ENCODE measurements around the gene ABCA2.
"Not testable (repeated sequence)": the region's sequence is repeated elsewhere in the genome, so short reads cannot be mapped to it uniquely, and the experiment has no call there.

Gene ABCA2

GRCh38 chr9:137064027-137064879 is 36.2 kb upstream of the ABCA2 start:
- DNase-seq (ENCODE audit: low read depth in 1 of 2, low spot score in 1 of 2) = peak; percentile 31 to 59

- no peak for DNase-seq (ENCODE audit: low read depth in 1 of 2, low spot score in 1 of 2)
Measured at GRCh38 chr9:137063311-137064026, 35.4 kb upstream of the ABCA2 start.

DNA sequence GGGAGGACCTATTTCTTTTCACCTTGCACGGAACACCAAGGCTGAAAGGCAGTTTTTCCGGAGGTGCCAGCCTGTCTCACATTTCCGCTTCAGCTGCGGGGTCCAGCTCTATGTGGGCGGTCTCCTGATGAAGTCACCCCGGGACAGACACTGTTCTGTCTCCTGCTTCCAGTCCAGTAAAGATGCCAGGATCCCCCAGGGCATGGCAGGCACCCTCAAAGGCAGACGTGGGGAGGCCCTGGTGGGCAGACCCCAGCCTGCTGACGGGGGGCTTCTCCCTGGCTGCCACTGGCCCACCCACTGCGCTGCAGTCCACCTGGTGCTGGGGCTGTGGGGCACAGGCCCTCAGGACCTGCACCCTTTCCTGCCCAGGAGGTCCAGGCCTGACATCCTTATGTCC is 34.8 kb upstream of the ABCA2 start:
- DNase-seq (ENCODE audit: low read depth in 1 of 2, low spot score in 1 of 2) = not testable (repeated sequence)

- no peak for DNase-seq (ENCODE audit: low read depth in 1 of 2, low spot score in 1 of 2)
Measured at GRCh38 chr9:137062384-137062783, 34.3 kb upstream of the ABCA2 start.

GRCh38 chr9:137058521-137059234 is 30.6 kb upstream of the ABCA2 start:
- no peak for DNase-seq (ENCODE audit: low read depth in 1 of 2, low spot score in 1 of 2)

- DNase-seq (ENCODE audit: low read depth in 1 of 2, low spot score in 1 of 2) = no peak
Measured at GRCh38 chr9:137057545-137057944, 29.5 kb upstream of the ABCA2 start.

- no peak for DNase-seq (ENCODE audit: low read depth in 1 of 2, low spot score in 1 of 2)
Measured at GRCh38 chr9:137056739-137057415, 28.8 kb upstream of the ABCA2 start.

GRCh38 chr9:137055385-137056364 is 27.6 kb upstream of the ABCA2 start:
- DNase-seq (ENCODE audit: low read depth in 1 of 2, low spot score in 1 of 2) = no peak

GRCh38 chr9:137054932-137055384 is 26.9 kb upstream of the ABCA2 start:
- DNase-seq (ENCODE audit: low read depth in 1 of 2, low spot score in 1 of 2) = no peak

DNA sequence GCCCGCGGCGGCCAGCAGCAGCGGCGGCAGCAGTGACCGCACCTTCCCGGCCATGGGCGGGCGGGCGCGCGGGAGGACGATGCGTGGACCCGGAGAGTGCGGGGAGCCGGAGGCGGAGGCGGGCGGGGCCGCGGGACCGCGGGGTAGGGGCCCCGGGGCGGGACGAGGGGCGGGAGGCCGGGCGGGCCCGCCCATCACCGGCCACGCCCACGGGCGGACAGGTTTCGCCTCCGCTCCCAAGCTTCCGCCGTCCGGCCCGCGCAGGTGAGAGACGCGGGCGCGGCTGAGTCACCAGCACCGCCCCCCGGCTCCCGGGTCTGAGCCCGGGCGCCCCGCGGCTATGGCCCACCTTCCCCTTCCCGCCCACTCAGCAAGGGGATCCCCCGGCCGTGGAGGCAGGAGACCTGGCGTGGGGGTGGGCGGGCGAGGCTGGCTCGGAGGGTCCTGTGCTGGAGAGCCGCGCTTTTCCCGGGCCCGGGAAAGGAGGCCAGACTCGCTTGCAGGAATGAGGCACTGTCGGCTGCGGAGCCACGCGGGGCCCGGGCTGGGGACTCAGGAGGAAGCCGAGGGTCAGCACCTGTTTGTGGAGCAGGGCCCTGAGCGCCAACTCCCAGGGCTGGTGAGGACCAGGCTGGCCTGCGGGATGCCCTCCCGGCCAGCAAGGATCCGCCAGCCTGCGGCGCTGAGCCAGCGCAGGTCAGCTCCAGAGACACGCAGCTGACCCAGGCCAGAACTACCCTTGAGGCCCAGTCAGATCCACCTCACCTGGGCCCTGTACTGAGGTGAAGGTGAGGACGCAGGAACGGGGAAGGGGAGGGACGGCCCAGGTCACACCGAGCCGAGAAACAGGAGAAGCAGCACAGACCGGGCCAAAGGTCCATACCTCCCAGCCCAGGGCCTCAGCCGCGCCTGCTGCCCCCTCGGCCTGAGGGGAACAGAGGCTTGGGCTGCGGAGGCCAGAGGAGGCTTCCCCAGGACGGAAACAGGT is 26.2 kb upstream of the ABCA2 start, which contains the start of gene ENTPD2:
Gene ENTPD2 (minus strand): TSS at position 118 of the 988 bp plus-strand sequence. CDS start 64 bp downstream, at position 54.
- DNase-seq (ENCODE audit: low read depth in 1 of 2, low spot score in 1 of 2) = no peak

DNA sequence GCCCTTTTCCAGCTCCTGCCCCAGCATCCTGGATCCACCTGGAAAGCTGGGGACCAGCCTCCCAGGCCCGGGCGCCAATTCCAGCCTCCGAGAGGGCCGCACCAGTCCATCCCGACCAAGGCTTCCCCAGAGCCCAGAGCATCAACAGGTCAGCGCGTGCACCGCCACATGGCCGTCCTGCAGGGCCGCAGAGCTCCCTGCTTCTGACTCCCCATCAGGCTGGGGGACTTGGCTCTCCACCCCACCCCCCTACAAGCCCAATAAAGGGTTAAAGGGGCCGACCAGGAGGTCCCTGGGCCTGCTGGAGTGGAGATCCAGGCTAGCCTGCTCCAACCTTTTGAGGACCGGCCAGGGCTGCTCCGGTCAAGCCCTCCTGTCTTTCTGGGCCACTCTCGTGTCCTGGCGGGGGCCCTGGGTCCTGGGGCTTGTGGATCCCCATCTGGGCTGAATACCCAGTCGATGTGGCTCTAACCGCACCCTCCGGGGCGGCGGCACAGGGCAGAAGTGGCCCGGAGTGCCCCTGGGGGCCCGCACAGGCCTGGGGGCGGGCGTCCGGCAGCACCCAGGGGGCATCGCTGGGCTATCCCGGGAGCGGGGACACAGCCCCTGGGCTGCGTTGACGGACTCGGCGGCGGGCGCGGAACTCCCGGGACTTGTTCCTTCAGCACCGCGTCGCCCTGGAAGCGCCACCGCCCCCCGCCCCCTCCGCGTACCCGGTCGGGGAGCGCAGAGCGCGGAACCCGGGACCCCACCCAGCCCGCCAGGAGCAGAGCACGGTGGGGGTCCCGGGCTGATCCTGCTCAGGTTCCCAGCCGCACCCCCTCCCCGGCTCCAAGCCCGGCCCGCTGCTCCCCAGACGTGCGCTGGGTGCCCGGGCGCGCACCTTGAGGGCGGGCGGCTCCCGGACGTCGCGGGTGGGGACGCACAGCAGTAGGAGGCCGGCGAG is 25.2 kb upstream of the ABCA2 start:
- no peak for DNase-seq (ENCODE audit: low read depth in 1 of 2, low spot score in 1 of 2)

DNA sequence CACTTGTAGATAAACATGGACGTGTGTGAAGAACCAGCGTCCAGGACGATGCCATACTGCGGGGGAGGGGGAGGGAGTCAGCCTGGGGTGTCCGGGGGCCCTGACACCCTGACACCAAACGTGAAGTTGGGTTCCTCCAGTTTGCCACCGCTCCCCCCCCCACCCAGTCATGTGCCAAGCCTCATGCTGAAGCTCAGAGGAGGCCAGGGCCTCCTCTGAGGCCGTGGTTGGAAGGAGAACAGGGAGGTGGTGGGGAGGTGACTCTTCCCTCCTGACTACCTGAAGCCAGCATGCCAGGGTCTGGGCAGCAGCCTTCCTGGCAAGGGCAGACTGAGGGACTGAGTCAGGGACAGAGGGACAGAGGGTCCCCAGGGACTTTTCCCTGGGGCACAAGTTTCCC is 24.3 kb upstream of the ABCA2 start:
- no peak for DNase-seq (ENCODE audit: low read depth in 1 of 2, low spot score in 1 of 2)

- DNase-seq (ENCODE audit: low read depth in 1 of 2, low spot score in 1 of 2) = no peak
Measured at GRCh38 chr9:137051145-137051724, 23.2 kb upstream of the ABCA2 start.

- no peak for DNase-seq (ENCODE audit: low read depth in 1 of 2, low spot score in 1 of 2)
Measured at GRCh38 chr9:137050570-137050969, 22.5 kb upstream of the ABCA2 start.

GRCh38 chr9:137049544-137050449 is 21.8 kb upstream of the ABCA2 start:
- no peak for DNase-seq (ENCODE audit: low read depth in 1 of 2, low spot score in 1 of 2)

Data from stimulated activated CD4-positive, alpha-beta T cell treated with anti-CD3 and anti-CD28 coated beads, Interleukin-15, amount 100 ng/mL, for 1 hour (primary cell).